HG03432 (cell line): ENCODE measurements around the gene C5AR1.
"Not testable (repeated sequence)": the region's sequence is repeated elsewhere in the genome, so short reads cannot be mapped to it uniquely, and the experiment has no call there.

Experiments used
- ATAC-seq: cut with Tn5 transposase; IDR thresholded peaks from one replicate; pipeline ENCODE4 v1.9.1; 2021; ENCODE audit warnings: mild to moderate bottlenecking, moderate library complexity; ENCODE audit not compliant: unreplicated experiment

The C5AR1 gene

GRCh38 chr19:47283405-47284059 lies 26.1 kb upstream of the C5AR1 start:
- no peak for ATAC-seq

- no peak for ATAC-seq
These were observed 25.2 kb upstream of the C5AR1 start for GRCh38 chr19:47284324-47284899.

- ATAC-seq: no peak
These were observed 13.6 kb upstream of the C5AR1 start for GRCh38 chr19:47296036-47296435.

- ATAC-seq: not testable (repeated sequence)
These were observed 8.8 kb upstream of the C5AR1 start for GRCh38 chr19:47300867-47301266.

- ATAC-seq: no peak
These were observed 7.4 kb upstream of the C5AR1 start for GRCh38 chr19:47302249-47302648.

- ATAC-seq: no peak
These were observed 5.7 kb upstream of the C5AR1 start for GRCh38 chr19:47303966-47304365.

- ATAC-seq: no peak
These were observed 4.3 kb upstream of the C5AR1 start for GRCh38 chr19:47305309-47305751.

- no peak for ATAC-seq
These were observed 3.4 kb upstream of the C5AR1 start for GRCh38 chr19:47306303-47306702.

GRCh38 chr19:47309038-47309437 lies 623 bp upstream of the C5AR1 start:
- ATAC-seq: no peak

- ATAC-seq: no peak
These were observed 662 bp downstream of the C5AR1 start for GRCh38 chr19:47310323-47310722.

GRCh38 chr19:47310819-47311218 lies 1.2 kb downstream of the C5AR1 start:
- ATAC-seq: no peak

GRCh38 chr19:47312366-47313006 lies 2.8 kb downstream of the C5AR1 start:
- ATAC-seq: no peak

- ATAC-seq: no peak
These were observed 4.2 kb downstream of the C5AR1 start for GRCh38 chr19:47313754-47314295.

- ATAC-seq: no peak
These were observed 5.6 kb downstream of the C5AR1 start for GRCh38 chr19:47315125-47315821.

- ATAC-seq: no peak
These were observed 6.9 kb downstream of the C5AR1 start for GRCh38 chr19:47316513-47316912.

GRCh38 chr19:47319923-47320871 lies 10.5 kb downstream of the C5AR1 start:
- no peak for ATAC-seq

GRCh38 chr19:47321630-47322029 lies 12.0 kb downstream of the C5AR1 start:
- ATAC-seq: no peak

- no peak for ATAC-seq
These were observed 12.4 kb downstream of the C5AR1 start for GRCh38 chr19:47322058-47322457.

GRCh38 chr19:47323409-47323808 lies 13.7 kb downstream of the C5AR1 start:
- no peak for ATAC-seq

- no peak for ATAC-seq
These were observed 14.2 kb downstream of the C5AR1 start for GRCh38 chr19:47323872-47324271.
